Activated CD4-positive, alpha-beta T cell treated with anti-CD3 and anti-CD28 coated beads for 48 hours (primary cell): ENCODE data around the gene ZCRB1.
"Not testable (repeated sequence)": the region's sequence is repeated elsewhere in the genome, so short reads cannot be mapped to it uniquely, and the experiment has no call there.

Experiments used
- DNase-seq: peaks from one replicate; pipeline ENCODE4 v3.0.0-alpha.2; 2020

The ZCRB1 gene

GRCh38 chr12:42325653-42326474 is at the start of gene ZCRB1, which contains the start of gene PPHLN1:
Gene ZCRB1 (minus strand): TSS chr12:42326094. CDS start chr12:42324102, 1,992 bp downstream.
Gene PPHLN1 (plus strand): TSS chr12:42326167. CDS start chr12:42335903, 9,736 bp downstream.
- DNase-seq: peak; percentile 86

GRCh38 chr12:42373669-42374068 is 47.8 kb upstream of the ZCRB1 start:
- no peak for DNase-seq

- peak; percentile 13 for DNase-seq
Measured at GRCh38 chr12:42372154-42372791, 46.4 kb upstream of the ZCRB1 start.

GRCh38 chr12:42370013-42370412 is 44.1 kb upstream of the ZCRB1 start:
- no peak for DNase-seq

GRCh38 chr12:42365486-42365885 is 39.6 kb upstream of the ZCRB1 start:
- no peak for DNase-seq

- DNase-seq: no peak
Measured at GRCh38 chr12:42364692-42365091, 38.8 kb upstream of the ZCRB1 start.

- no peak for DNase-seq
Measured at GRCh38 chr12:42362647-42363260, 36.9 kb upstream of the ZCRB1 start.

GRCh38 chr12:42361909-42362646 is 36.2 kb upstream of the ZCRB1 start:
- DNase-seq: no peak

GRCh38 chr12:42360747-42361403 is 35.0 kb upstream of the ZCRB1 start:
- DNase-seq: no peak

GRCh38 chr12:42356344-42356743 is 30.4 kb upstream of the ZCRB1 start:
- no peak for DNase-seq

- not testable (repeated sequence) for DNase-seq
Measured at GRCh38 chr12:42350021-42350407, 24.1 kb upstream of the ZCRB1 start.

- DNase-seq: not testable (repeated sequence)
Measured at GRCh38 chr12:42349119-42350020, 23.5 kb upstream of the ZCRB1 start.

GRCh38 chr12:42346403-42347002 is 20.6 kb upstream of the ZCRB1 start:
- DNase-seq: no peak

GRCh38 chr12:42343721-42344120 is 17.8 kb upstream of the ZCRB1 start:
- DNase-seq: no peak

GRCh38 chr12:42342028-42342427 is 16.1 kb upstream of the ZCRB1 start:
- no peak for DNase-seq

- DNase-seq: no peak
Measured at GRCh38 chr12:42338280-42338679, 12.4 kb upstream of the ZCRB1 start.

- no peak for DNase-seq
Measured at GRCh38 chr12:42336286-42336685, 10.4 kb upstream of the ZCRB1 start.

- DNase-seq: peak; percentile 23
Measured at GRCh38 chr12:42332301-42333285, 6.7 kb upstream of the ZCRB1 start.

- DNase-seq: not testable (repeated sequence)
Measured at GRCh38 chr12:42330097-42330496, 4.2 kb upstream of the ZCRB1 start.

- no peak for DNase-seq
Measured at GRCh38 chr12:42327227-42327590, 1.3 kb upstream of the ZCRB1 start.
